ENCODE results near the gene MTMR10. TPM values are rescaled to one million over a fixed set of nuclear protein-coding genes. Genes with fewer than 3 reads are reported as not detected.

The MTMR10 gene
- total RNA-seq, 1 experiment from 2014 or later: 23.2 TPM

DNA sequence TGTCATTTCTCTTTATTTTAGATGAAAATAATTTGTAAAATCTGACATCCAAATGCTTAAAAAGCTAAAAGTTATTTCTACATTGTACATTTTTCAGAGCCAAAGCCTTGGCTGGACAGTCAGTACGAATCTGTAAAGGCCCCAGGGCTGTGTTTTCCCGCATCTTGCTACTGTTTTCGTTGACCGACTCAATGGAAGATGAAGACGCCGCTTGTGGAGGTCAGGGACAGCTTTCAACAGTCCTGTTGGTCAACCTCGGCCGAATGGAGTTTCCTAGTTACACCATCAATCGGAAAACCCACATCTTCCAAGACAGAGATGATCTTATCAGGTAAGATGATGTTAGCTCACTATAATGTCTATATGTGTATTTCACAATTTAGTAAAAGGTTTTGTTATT is 77.7 kb downstream of the MTMR10 start:
- Histone ChIP-seq H2BK12ac (ENCODE audit: insufficient read length, low read depth, low read length) (no peak overlapping the region), H4K20me1 (ENCODE audit: control insufficient read depth, insufficient read depth, insufficient read length) (no peaks in the 10 kb centered on the region), H4K91ac (ENCODE audit: insufficient read length, low read depth, low read length) (no peak overlapping the region), H3K23ac (ENCODE audit: insufficient read length, low read depth, low read length) (no peak overlapping the region), H2BK120ac (ENCODE audit: low read depth, low read length, poor library complexity, severe bottlenecking) (no peak overlapping the region), H4K8ac (replicated peaks; ENCODE audit: insufficient read length, low read depth, low read length) (no peak overlapping the region), H2BK15ac (ENCODE audit: low read depth, low read length) (no peak overlapping the region), H3K9ac (ENCODE audit: extremely low read depth, insufficient read length, low read length) (no peak overlapping the region), H2AK5ac (ENCODE audit: insufficient read length, low read length) (no peak overlapping the region), H3K4ac (ENCODE audit: low read depth, low read length) (no peak overlapping the region), H4K5ac (ENCODE audit: insufficient read length, low read depth, low read length) (no peak overlapping the region), H3K9me3 (ENCODE audit: control insufficient read depth, low read depth, low read length) (no peaks in the 10 kb centered on the region), H2AFZ (ENCODE audit: low read length) (no peak overlapping the region), H3K27ac (ENCODE audit: insufficient read length, low read depth, low read length) (no peak overlapping the region), H3K4me2 (ENCODE audit: insufficient read depth, insufficient read length, low read length) (no peak overlapping the region), H3T11ph (ENCODE audit: low read length) (no peak overlapping the region), H3K79me1 (ENCODE audit: insufficient read depth, low read depth, low read length, poor library complexity, severe bottlenecking) (no peaks in the 10 kb centered on the region), H3K27me3 (ENCODE audit: insufficient read depth, low read length) (no peaks in the 10 kb centered on the region), H3K79me2 (ENCODE audit: insufficient read depth, low read length) (no peaks in the 10 kb centered on the region), H3K18ac (ENCODE audit: insufficient read length, low read depth, low read length) (no peak overlapping the region), H2BK20ac (ENCODE audit: low read depth, low read length, poor library complexity, severe bottlenecking) (no peak overlapping the region), H3K14ac (ENCODE audit: insufficient read depth, low read length) (no peak overlapping the region), H2BK5ac (ENCODE audit: insufficient read length, low read length) (no peak overlapping the region), H3K56ac (ENCODE audit: insufficient read length, low read depth, low read length) (no peak overlapping the region), H3K23me2 (ENCODE audit: insufficient read length, low read depth, low read length, poor library complexity, severe bottlenecking) (no peaks in the 10 kb centered on the region), H3K4me1 (ENCODE audit: insufficient read depth, low read length) (no peaks in the 10 kb centered on the region)
- no peak for DNase-seq
- Mint-ChIP-seq H3K27me3 (ENCODE audit: low read depth) (no peaks in the 10 kb centered on the region), H3K27ac (peak overlapping the region in 1 of 3 experiments; percentile 61; a peak in 1 of 7 replicates), H3K4me3 (no peak overlapping the region), H3K9me3 (no peaks in the 10 kb centered on the region), H3K36me3 (ENCODE audit: insufficient read depth in 1 of 3, low read depth in 3 of 3) (peaks cover 26 to 83% (median 43%) of the 10 kb centered on the region in 3 experiments; a peak in 6 of 7 replicates), H3K4me1 (peaks cover 0 to 6% of the 10 kb centered on the region in 2 experiments; a peak in 2 of 4 replicates)
- no CpG with 5 or more reads among the region's 9 CpGs for WGBS (ENCODE audit: extremely low coverage, insufficient read length, low lambda C conversion rate)
- TF ChIP-seq, protein P1, sequence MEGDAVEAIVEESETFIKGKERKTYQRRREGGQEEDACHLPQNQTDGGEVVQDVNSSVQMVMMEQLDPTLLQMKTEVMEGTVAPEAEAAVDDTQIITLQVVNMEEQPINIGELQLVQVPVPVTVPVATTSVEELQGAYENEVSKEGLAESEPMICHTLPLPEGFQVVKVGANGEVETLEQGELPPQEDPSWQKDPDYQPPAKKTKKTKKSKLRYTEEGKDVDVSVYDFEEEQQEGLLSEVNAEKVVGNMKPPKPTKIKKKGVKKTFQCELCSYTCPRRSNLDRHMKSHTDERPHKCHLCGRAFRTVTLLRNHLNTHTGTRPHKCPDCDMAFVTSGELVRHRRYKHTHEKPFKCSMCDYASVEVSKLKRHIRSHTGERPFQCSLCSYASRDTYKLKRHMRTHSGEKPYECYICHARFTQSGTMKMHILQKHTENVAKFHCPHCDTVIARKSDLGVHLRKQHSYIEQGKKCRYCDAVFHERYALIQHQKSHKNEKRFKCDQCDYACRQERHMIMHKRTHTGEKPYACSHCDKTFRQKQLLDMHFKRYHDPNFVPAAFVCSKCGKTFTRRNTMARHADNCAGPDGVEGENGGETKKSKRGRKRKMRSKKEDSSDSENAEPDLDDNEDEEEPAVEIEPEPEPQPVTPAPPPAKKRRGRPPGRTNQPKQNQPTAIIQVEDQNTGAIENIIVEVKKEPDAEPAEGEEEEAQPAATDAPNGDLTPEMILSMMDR (conservative IDR thresholded peaks at IDR 0.05): no peak

Measured in H9 (cell line).